IPS DF 19.7 (cell line): ENCODE results near the gene TMEM134.
"Not testable (repeated sequence)": the region's sequence is repeated elsewhere in the genome, so short reads cannot be mapped to it uniquely, and the experiment has no call there.

Experiments
- DNase-seq: peaks from one replicate; pipeline ENCODE4 v3.0.0-alpha.2; 2013; ENCODE audit warnings: low read depth, low spot score

The TMEM134 gene

GRCh38 chr11:67485873-67486361 lies 16.9 kb upstream of the TMEM134 start:
- DNase-seq = not testable (repeated sequence)

GRCh38 chr11:67484847-67485311 lies 15.8 kb upstream of the TMEM134 start:
- no peak for DNase-seq

- no peak for DNase-seq
These were observed 15.0 kb upstream of the TMEM134 start for GRCh38 chr11:67483831-67484665.

GRCh38 chr11:67482827-67483798 lies 14.1 kb upstream of the TMEM134 start, which contains the start of gene AIP:
Gene AIP, plus strand, starts transcription at chr11:67483026. Its CDS starts 133 bp downstream, at chr11:67483159.
- DNase-seq = peak; percentile 95

- DNase-seq = no peak
These were observed 13.3 kb upstream of the TMEM134 start for GRCh38 chr11:67482275-67482826.

- DNase-seq = not testable (repeated sequence)
These were observed 8.4 kb upstream of the TMEM134 start for GRCh38 chr11:67477344-67478050.

GRCh38 chr11:67476692-67477091 lies 7.6 kb upstream of the TMEM134 start:
- DNase-seq = not testable (repeated sequence)

- no peak for DNase-seq
These were observed 3.8 kb upstream of the TMEM134 start for GRCh38 chr11:67472882-67473281.

GRCh38 chr11:67470337-67471002 lies 1.4 kb upstream of the TMEM134 start:
- DNase-seq = no peak

- DNase-seq = no peak
These were observed 409 bp upstream of the TMEM134 start for GRCh38 chr11:67469508-67469811.

GRCh38 chr11:67468456-67468758 lies 644 bp downstream of the TMEM134 start:
- no peak for DNase-seq

- no peak for DNase-seq
These were observed 995 bp downstream of the TMEM134 start for GRCh38 chr11:67468056-67468455.

GRCh38 chr11:67466962-67467771 lies 1.9 kb downstream of the TMEM134 start:
- DNase-seq = no peak

- DNase-seq = no peak
These were observed 2.7 kb downstream of the TMEM134 start for GRCh38 chr11:67466367-67466766.

- not testable (repeated sequence) for DNase-seq
These were observed 3.5 kb downstream of the TMEM134 start for GRCh38 chr11:67465530-67465929.

- no peak for DNase-seq
These were observed 3.9 kb downstream of the TMEM134 start for GRCh38 chr11:67465189-67465510.

- no peak for DNase-seq
These were observed 4.5 kb downstream of the TMEM134 start for GRCh38 chr11:67464411-67465188.

- DNase-seq = no peak
These were observed 5.2 kb downstream of the TMEM134 start for GRCh38 chr11:67463680-67464410.

- no peak for DNase-seq
These were observed 5.9 kb downstream of the TMEM134 start for GRCh38 chr11:67463186-67463585.
